Jurkat, Clone E6-1 (cell line): ENCODE results near the gene CDR2L. TPM values are rescaled to one million over a fixed set of nuclear protein-coding genes. Genes with fewer than 3 reads are reported as not detected.
A peak's percentile ranks its signal among the peaks of the same experiment; 100 is the strongest.

Experiments used
- DNase-seq: peaks from one replicate; pipeline ENCODE4 v3.0.0-alpha.2; 2011; ENCODE audit warnings: low read depth, low spot score
- H3K4me3 ChIP-seq: 2 replicates; pipeline ENCODE4 v1.5.1; 2011; ENCODE audit warnings: mild to moderate bottlenecking, low read length, control low read depth, moderate library complexity
- polyA plus RNA-seq: library from polyadenylated mRNA; unstranded; fragments of >200 nt; gene quantifications from one replicate; pipeline ENCODE4 v1.2.1, GENCODE V29; 2012; ENCODE audit warnings: missing spikeins; ENCODE audit not compliant: insufficient read length, insufficient read depth

CDR2L gene
- 8.1 TPM for polyA plus RNA-seq

DNA sequence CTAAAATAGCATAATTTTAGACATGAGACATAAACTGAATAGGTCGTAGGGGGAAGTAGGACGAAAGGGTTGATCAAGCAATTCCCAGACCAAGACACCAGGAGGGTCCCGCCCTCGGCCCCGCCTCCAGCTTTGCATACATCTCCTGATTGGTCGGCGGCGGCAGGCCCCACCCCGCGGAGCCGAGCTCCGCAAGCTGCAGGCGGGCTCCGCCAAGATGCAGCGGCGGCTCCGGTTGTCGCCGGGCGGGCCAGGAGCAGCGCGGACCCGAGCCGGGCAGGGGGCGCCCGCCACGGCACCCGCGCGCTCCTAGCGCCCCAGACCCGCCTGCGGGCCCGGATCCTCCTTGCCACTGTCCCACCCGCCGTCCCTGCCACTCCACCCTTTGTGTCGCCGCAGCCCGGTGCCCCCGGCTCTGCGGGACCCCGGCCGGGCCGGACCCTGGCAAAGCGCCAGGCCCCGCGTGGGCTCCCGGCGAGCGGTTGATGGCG, at the start of gene CDR2L:
Gene CDR2L, plus strand, starts transcription at position 215 of the 491 bp plus-strand sequence. CDS start 412 bp downstream, outside the sequence.
- H3K4me3 ChIP-seq, result peak within 1 kb of the TSS; percentile 59
- peak; percentile 85 for DNase-seq

DNA sequence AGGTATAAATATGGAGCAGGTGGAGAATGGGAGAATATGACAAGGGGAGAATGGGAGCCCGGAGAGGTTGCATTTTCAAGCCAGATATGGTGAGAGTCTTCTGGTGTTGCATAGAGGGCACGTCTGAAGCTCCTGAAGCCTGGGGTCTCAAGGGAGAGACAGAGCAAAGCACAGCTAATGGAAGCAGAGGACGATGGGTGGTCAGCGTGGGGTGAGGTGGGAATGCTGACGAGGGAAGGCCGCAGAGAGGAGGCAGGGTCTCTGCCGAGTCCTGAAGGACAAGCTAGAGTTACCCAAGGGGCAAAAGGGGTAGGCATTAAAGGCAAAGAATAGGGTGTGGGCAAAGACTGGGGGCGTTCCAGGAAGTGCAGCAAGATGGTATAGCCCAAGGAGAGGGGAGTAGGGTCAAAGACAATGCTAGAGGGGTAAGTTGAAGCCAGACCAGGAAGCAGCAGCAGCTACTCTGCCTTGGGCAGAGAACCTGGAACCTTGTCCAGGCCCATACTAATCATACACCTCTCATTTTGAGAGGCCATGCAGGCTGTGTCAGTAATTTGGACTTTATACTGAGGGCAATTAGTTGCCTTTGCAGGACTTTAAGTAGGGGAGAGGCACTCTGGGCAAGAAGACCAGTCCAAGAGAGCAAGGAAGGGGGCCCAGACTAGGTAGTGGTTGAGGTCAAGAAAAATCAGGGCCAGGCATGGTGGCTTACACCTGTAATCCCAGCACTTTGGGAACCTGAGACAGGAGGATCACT, 49.1 kb upstream of the CDR2L start:
- no peak overlapping the region for H3K4me3 ChIP-seq
- DNase-seq, result no peak

DNA sequence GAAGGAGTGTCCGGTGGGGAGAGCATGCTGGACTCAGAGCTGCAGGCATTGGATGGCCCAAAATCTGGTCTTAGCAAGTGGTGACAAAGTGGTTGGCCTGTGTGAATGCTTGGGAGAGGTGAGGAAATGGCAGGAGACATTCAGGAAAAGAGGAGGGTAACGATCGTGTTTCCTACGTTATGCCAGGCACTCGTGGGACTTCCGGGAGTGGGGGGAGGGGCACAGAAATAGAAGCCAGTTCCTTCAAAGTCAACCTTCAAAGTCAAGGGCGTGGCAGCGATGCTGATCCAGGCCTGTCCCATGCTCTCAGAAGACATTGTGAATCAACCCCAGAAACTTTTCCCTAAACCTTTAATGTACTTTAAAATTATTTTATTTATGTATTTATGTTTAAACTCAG, 47.9 kb upstream of the CDR2L start:
- no peak for DNase-seq
- H3K4me3 ChIP-seq, result no peak overlapping the region

DNA sequence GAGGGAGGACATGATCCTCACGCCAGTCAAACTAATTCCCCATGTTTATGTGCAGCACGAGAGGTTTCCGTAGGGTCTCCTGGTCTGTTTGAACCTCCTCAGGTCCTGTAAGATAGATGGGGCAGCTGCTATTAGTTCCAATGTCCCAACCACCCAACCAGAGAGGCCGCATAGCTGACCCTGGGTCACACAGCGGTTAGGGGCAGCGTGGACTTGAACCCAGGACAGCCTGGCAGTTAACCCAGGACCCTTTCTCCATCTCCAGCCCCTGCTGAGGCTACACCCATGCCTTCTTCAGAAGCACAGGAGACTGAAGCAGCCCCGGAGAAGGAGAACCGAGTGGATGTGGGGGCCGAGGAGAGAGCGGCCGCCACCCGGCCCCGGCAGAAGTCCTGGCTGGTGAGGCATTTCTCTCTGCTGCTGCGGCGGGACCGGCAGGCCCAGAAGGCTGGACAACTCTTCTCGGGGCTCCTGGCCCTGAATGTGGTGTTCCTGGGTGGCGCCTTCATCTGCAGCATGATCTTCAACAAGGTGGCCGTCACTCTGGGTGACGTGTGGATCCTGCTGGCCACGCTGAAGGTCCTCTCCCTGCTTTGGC, 46.2 kb upstream of the CDR2L start:
- DNase-seq, result no peak

GRCh38 chr17:74943808-74944522, 43.5 kb upstream of the CDR2L start:
- DNase-seq, result no peak
- no peak overlapping the region for H3K4me3 ChIP-seq

More for the DNA sequence above, 46.2 kb upstream of the CDR2L start:
- H3K4me3 ChIP-seq, result no peak overlapping the region

GRCh38 chr17:74945543-74945942, 41.9 kb upstream of the CDR2L start:
- H3K4me3 ChIP-seq, result no peak overlapping the region
- no peak for DNase-seq

GRCh38 chr17:74946641-74947040, 40.8 kb upstream of the CDR2L start:
- no peak for DNase-seq
- no peak overlapping the region for H3K4me3 ChIP-seq

DNA sequence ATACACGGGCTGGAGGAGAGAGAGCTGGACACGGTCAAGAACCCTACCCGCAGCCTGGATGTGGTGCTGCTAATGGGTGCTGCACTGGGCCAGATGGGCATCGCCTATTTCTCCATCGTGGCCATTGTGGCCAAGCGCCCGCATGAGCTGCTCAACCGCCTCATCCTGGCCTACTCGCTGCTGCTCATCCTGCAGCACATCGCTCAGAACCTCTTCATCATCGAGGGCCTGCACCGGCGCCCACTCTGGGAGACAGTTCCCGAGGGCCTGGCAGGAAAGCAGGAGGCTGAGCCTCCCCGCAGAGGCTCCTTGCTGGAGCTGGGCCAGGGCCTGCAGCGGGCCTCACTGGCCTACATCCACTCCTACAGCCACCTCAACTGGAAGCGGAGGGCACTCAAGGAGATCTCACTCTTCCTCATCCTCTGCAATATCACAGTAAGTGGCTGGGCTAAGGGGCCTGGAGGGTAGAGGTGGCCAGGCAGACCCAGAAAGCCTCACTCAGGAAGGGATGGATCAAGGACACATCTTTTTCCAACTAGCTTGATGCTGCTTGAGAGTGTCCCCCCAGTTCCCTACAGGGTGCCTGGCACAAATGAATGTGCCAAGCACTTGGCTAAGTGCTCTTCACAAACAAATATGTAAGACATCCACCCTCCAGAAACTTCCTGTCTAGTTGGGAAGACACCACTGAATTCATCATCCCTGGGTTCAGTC, 40.2 kb upstream of the CDR2L start:
- no peak for DNase-seq
- no peak overlapping the region for H3K4me3 ChIP-seq

DNA sequence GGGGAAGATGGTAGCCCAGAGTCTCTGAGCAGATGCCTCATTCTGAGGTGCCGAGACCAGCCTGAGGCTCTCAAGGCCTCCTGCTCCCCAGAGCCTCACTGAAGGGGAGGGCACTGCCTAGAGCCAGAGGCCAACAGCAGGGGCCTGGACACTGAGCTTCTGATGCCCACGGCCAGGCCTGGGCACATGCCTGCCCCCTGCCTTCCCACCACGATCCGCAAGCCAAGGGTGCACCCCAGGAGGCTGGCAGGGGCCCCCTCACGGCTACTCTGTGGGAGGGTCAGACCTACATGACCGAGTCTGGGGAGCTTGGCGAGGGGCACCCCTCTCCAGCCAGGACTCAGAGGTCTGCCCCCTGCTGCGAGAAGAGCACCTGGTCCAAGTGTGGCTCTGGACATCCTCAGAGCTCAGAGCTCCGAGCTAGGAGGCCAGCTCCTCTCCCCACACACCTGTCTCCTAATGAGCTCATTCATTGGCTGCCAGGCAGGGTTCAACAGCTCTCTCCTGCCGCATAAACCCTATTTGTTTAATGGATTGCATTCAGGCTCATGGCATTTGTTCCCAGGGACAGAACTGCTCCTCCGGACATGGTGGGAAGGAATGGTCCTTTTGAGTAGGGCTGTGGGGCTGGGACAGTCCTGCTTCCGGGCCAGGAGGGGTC, 37.8 kb upstream of the CDR2L start:
- no peak for DNase-seq
- no peak overlapping the region for H3K4me3 ChIP-seq

DNA sequence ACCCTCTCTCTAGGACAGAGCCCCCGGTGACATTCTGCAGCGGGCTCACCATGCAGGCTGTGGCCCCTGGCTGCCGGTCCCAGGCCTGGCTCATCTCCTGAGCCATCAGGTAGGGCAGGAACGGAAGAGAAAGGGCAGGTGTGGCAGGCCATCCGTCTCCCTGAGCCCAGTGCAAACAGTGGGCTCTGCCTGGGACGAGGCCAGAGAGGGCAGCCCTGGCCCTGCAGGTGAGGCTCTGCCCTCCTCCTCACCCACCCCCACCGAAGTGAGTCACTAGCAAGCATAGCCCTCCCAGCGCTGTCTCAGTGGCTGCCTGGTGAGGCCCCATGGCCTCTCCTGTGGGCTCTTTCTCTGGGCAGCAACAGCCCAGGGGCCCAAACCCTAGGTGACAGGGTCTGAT, 37.2 kb upstream of the CDR2L start:
- H3K4me3 ChIP-seq, result no peak overlapping the region
- no peak for DNase-seq

GRCh38 chr17:74951065-74951464, 36.4 kb upstream of the CDR2L start:
- no peak for DNase-seq
- H3K4me3 ChIP-seq, result no peak overlapping the region

- DNase-seq, result no peak
Measured at GRCh38 chr17:74951680-74952421, 35.6 kb upstream of the CDR2L start.

GRCh38 chr17:74952431-74953133, 34.9 kb upstream of the CDR2L start:
- DNase-seq, result no peak
- H3K4me3 ChIP-seq, result no peak overlapping the region

More at GRCh38 chr17:74951680-74952421, 35.6 kb upstream of the CDR2L start:
- no peak overlapping the region for H3K4me3 ChIP-seq

- no peak overlapping the region for H3K4me3 ChIP-seq
- no peak for DNase-seq
Measured at GRCh38 chr17:74953134-74953687, 34.2 kb upstream of the CDR2L start.

- no peak for DNase-seq
- H3K4me3 ChIP-seq, result no peak overlapping the region
Measured at GRCh38 chr17:74954115-74954514, 33.3 kb upstream of the CDR2L start.

- no peak for DNase-seq
- H3K4me3 ChIP-seq, result no peak overlapping the region
Measured at GRCh38 chr17:74954665-74955421, 32.6 kb upstream of the CDR2L start.

GRCh38 chr17:74956093-74956492, 31.3 kb upstream of the CDR2L start:
- DNase-seq, result no peak
- no peak overlapping the region for H3K4me3 ChIP-seq
